ENCODE results near the gene INTS1.
"Not testable (repeated sequence)": the region's sequence is repeated elsewhere in the genome, so short reads cannot be mapped to it uniquely, and the experiment has no call there.

Gene INTS1

GRCh38 chr7:1526271-1526754, 22.1 kb upstream of the INTS1 start:
- no peak for TF ChIP-seq CTCF (conservative IDR thresholded peaks at IDR 0.05; ENCODE audit: low read length)
- DNase-seq (ENCODE audit: low read depth): no peak
- no peak overlapping the region for H3K4me3 ChIP-seq (ENCODE audit: low read length)

GRCh38 chr7:1525409-1525808, 21.2 kb upstream of the INTS1 start:
- H3K4me3 ChIP-seq (ENCODE audit: low read length): no peak overlapping the region
- TF ChIP-seq CTCF (conservative IDR thresholded peaks at IDR 0.05; ENCODE audit: low read length): no peak
- DNase-seq (ENCODE audit: low read depth): no peak

GRCh38 chr7:1523844-1524243, 19.7 kb upstream of the INTS1 start:
- no peak overlapping the region for H3K4me3 ChIP-seq (ENCODE audit: low read length)
- no peak for DNase-seq (ENCODE audit: low read depth)
- TF ChIP-seq CTCF (conservative IDR thresholded peaks at IDR 0.05; ENCODE audit: low read length): no peak

GRCh38 chr7:1523208-1523607, 19.0 kb upstream of the INTS1 start:
- TF ChIP-seq CTCF (conservative IDR thresholded peaks at IDR 0.05; ENCODE audit: low read length): no peak
- DNase-seq (ENCODE audit: low read depth): no peak
- no peak overlapping the region for H3K4me3 ChIP-seq (ENCODE audit: low read length)

- H3K4me3 ChIP-seq (ENCODE audit: low read length): no peak overlapping the region
- no peak for DNase-seq (ENCODE audit: low read depth)
- no peak for TF ChIP-seq CTCF (conservative IDR thresholded peaks at IDR 0.05; ENCODE audit: low read length)
These were observed 17.3 kb upstream of the INTS1 start for GRCh38 chr7:1521456-1521855.

- no peak for TF ChIP-seq CTCF (conservative IDR thresholded peaks at IDR 0.05; ENCODE audit: low read length)
- no peak overlapping the region for H3K4me3 ChIP-seq (ENCODE audit: low read length)
- DNase-seq (ENCODE audit: low read depth): no peak
These were observed 16.5 kb upstream of the INTS1 start for GRCh38 chr7:1520539-1521234.

- H3K4me3 ChIP-seq (ENCODE audit: low read length); DNase-seq (ENCODE audit: low read depth): not testable (repeated sequence)
These were observed 15.2 kb upstream of the INTS1 start for GRCh38 chr7:1519322-1519922.

All from AG10803 (cell line).